K562 (cell line): ENCODE results near the gene EDDM13. TPM values are rescaled to one million over a fixed set of nuclear protein-coding genes. Genes with fewer than 3 reads are reported as not detected.

Source experiments
- ARID1B ChIP-seq: fragments of 450-650 bp; IDR thresholded peaks from 2 replicates; pipeline ENCODE4 v1.6.1; 2016; ENCODE audit warnings: antibody characterized with exemption, mild to moderate bottlenecking, inconsistent platforms
- FOXA3 ChIP-seq, 2 experiments: fragments of 450-650 bp in 1 of 2; sonication (generic) in 1 of 2; formaldehyde crosslinking; IDR thresholded peaks in 1 of 2; conservative IDR thresholded peaks in 1 of 2; 2 replicates each; pipeline versions ENCODE4 v1.4.0 to v1.8.0; 2020 to 2022; ENCODE audit warnings: mild to moderate bottlenecking in 2 of 2, missing genetic modification reagents in 1 of 2
- HINFP ChIP-seq: fragments of 450-650 bp; conservative IDR thresholded peaks from 2 replicates; pipeline ENCODE4 v1.6.1; 2016; ENCODE audit warnings: missing genetic modification characterization, low read depth, mild to moderate bottlenecking, control low read depth, missing compliant biosample characterization
- ILF3 ChIP-seq: fragments of 450-650 bp; IDR thresholded peaks from 2 replicates; pipeline ENCODE4 v1.6.1; 2018; ENCODE audit warnings: antibody characterized with exemption, mild to moderate bottlenecking, moderate library complexity, borderline replicate concordance
- KLF10 ChIP-seq: fragments of 250-450 bp; sonication (Bioruptor Pico); IDR thresholded peaks from 2 replicates; pipeline ENCODE4 v1.6.1; 2021; ENCODE audit warnings: matching md5 sums
- STAG1 ChIP-seq: sonication (generic); formaldehyde crosslinking; IDR thresholded peaks from 2 replicates; pipeline ENCODE4 v1.5.0; 2020; ENCODE audit warnings: missing genetic modification reagents, borderline replicate concordance
- ZNF124 ChIP-seq: sonication (generic); formaldehyde crosslinking; IDR thresholded peaks from 2 replicates; pipeline ENCODE4 v1.8.1; 2022; ENCODE audit warnings: missing genetic modification reagents
- ZNF407 ChIP-seq: fragments of 450-650 bp; IDR thresholded peaks from 2 replicates; pipeline ENCODE4 v1.6.1; 2016; ENCODE audit warnings: low read depth
- polyA plus RNA-seq, 8 experiments: library from polyadenylated mRNA; depleted of rRNA in 4 of 8; stranded (reverse) in 5 of 8; unstranded in 3 of 8; fragments of >200 nt; fragmentation: Nextera tagmentation in 2 of 8; fragmentation: Illumina TruSeq in 1 of 8; extraction: Ambion mirVana in 2 of 8; extraction: Trizol in 1 of 8; gene quantifications; 2 replicates each; pipeline versions ENCODE4 v1.2.1 to v1.2.3, GENCODE V29; 2011 to 2014; ENCODE audit warnings: inconsistent platforms in 1 of 8, missing spikeins in 1 of 8
- total RNA-seq, 7 experiments: library from RNA; depleted of rRNA in 6 of 7; stranded (reverse); fragments of >200 nt in 6 of 7; fragmentation: Illumina TruSeq in 2 of 7; extraction: Trizol in 2 of 7; gene quantifications; 2 replicates each; pipeline versions ENCODE4 v1.2.1 to v1.2.3, GENCODE V29; 2011 to 2021; ENCODE audit warnings: low replicate concordance in 1 of 7

The EDDM13 gene
- total and polyA plus RNA-seq, 9 of the 15 experiments (the other 6 are each of a cell fraction or from before 2014, with no cell fraction given), result 2.0 to 7.7 (median 4.1) TPM

GRCh38 chr19:56321254-56321988, 48.9 kb downstream of the EDDM13 start (continued):
- no peak for TF ChIP-seq ILF3
- TF ChIP-seq KLF10, result no peak
- no peak for TF ChIP-seq ZNF407
- TF ChIP-seq STAG1, result no peak
- peak; percentile 87 for TF ChIP-seq ARID1B
- TF ChIP-seq FOXA3 (CRISPR knock-in tag; conservative IDR thresholded peaks at IDR 0.05 in 1 of 2, IDR thresholded peaks at IDR 0.05 in 1 of 2), result no peak
- no peak for TF ChIP-seq HINFP (tag)
- no peak for TF ChIP-seq ZNF124 (CRISPR knock-in tag)
- TF ChIP-seq, all 486 proteins: peak for 47
